T-helper 17 cell (primary cell): Measurements from ENCODE around the gene SLC25A6. TPM values are rescaled to one million over a fixed set of nuclear protein-coding genes. Genes with fewer than 3 reads are reported as not detected.
"Not testable (repeated sequence)": the region's sequence is repeated elsewhere in the genome, so short reads cannot be mapped to it uniquely, and the experiment has no call there.

Experiments
- ATAC-seq: fragments of 150-1000 bp; cut with Tn5 transposase; 2 replicates; pipeline ENCODE4 v1.10.0; 2021; ENCODE audit warnings: mild to moderate bottlenecking, moderate library complexity
- DNase-seq, 3 donors: peaks; one replicate each; pipeline versions ENCODE4 v3.0.0 to v3.0.0-alpha.2; 2020 to 2021
- H3K9me3 ChIP-seq: one replicate; pipeline ENCODE4 v1.7.0; 2013; ENCODE audit warnings: low read length, mild to moderate bottlenecking; ENCODE audit not compliant: control insufficient read depth, poor library complexity, severe bottlenecking
- H3K27ac Mint-ChIP-seq: one replicate; pipeline ENCODE4 v1.8.0; 2022; ENCODE audit warnings: mild to moderate bottlenecking, moderate library complexity, mixed read lengths
- H3K27me3 Mint-ChIP-seq: one replicate; pipeline ENCODE4 v1.8.0; 2022; ENCODE audit warnings: mixed read lengths
- H3K36me3 Mint-ChIP-seq: one replicate; pipeline ENCODE4 v1.8.0; 2022; ENCODE audit warnings: low read depth, mixed read lengths
- H3K4me1 Mint-ChIP-seq: one replicate; pipeline ENCODE4 v1.8.0; 2022; ENCODE audit warnings: mild to moderate bottlenecking, mixed read lengths
- H3K4me3 Mint-ChIP-seq: one replicate; pipeline ENCODE4 v1.8.0; 2022; ENCODE audit warnings: mild to moderate bottlenecking, moderate library complexity, mixed read lengths
- total RNA-seq, 4 donors: library from RNA in 2 of 4; stranded (reverse) in 2 of 4; gene quantifications; one replicate each; pipeline ENCODE4 v1.2.3 and lab custom pipeline; 2022 to 2026

SLC25A6 gene
- total RNA-seq, 2 donors from 2014 or later, result 314 to 329 TPM

GRCh38 chrX:1420371-1420770, 28.5 kb upstream of the SLC25A6 start:
- no peak overlapping the region for H3K4me3 Mint-ChIP-seq
- H3K27ac Mint-ChIP-seq, result peak overlapping the region; percentile 0
- DNase-seq (no peak), ATAC-seq (no peak)
- H3K4me1 Mint-ChIP-seq, result no peaks in the 10 kb centered on the region
- no peaks in the 10 kb centered on the region for H3K27me3 Mint-ChIP-seq
- H3K36me3 Mint-ChIP-seq, result peaks cover 13% of the 10 kb centered on the region
- peaks cover 5% of the 10 kb centered on the region for H3K9me3 ChIP-seq

- Mint-ChIP-seq H3K27ac (peak overlapping the region; percentile 0), H3K4me3 (no peak overlapping the region), H3K4me1 (no peaks in the 10 kb centered on the region), H3K27me3 (no peaks in the 10 kb centered on the region), H3K36me3 (peaks cover 11% of the 10 kb centered on the region)
- H3K9me3 ChIP-seq, result peaks cover 5% of the 10 kb centered on the region
- ATAC-seq (no peak), DNase-seq (no peak)
Observed at GRCh38 chrX:1419545-1420355, 27.8 kb upstream of the SLC25A6 start.

- DNase-seq, result no peak
- Mint-ChIP-seq H3K36me3 (peaks cover 12% of the 10 kb centered on the region), H3K27ac (no peak overlapping the region), H3K4me1 (peaks cover 2% of the 10 kb centered on the region), H3K4me3 (no peak overlapping the region), H3K27me3 (no peaks in the 10 kb centered on the region)
- no peak for ATAC-seq
- peaks cover 5% of the 10 kb centered on the region for H3K9me3 ChIP-seq
Observed at GRCh38 chrX:1418901-1419544, 27.1 kb upstream of the SLC25A6 start.

- Mint-ChIP-seq H3K27ac (no peak overlapping the region), H3K4me1 (peaks cover 4% of the 10 kb centered on the region), H3K4me3 (no peak overlapping the region), H3K27me3 (no peaks in the 10 kb centered on the region), H3K36me3 (peaks cover 9% of the 10 kb centered on the region)
- H3K9me3 ChIP-seq, result peaks cover 5% of the 10 kb centered on the region
- DNase-seq (no peak), ATAC-seq (no peak)
Observed at GRCh38 chrX:1417921-1418771, 26.2 kb upstream of the SLC25A6 start.

- no peak for ATAC-seq
- Mint-ChIP-seq H3K4me1 (peaks cover 4% of the 10 kb centered on the region), H3K4me3 (no peak overlapping the region), H3K27ac (no peak overlapping the region), H3K36me3 (peaks cover 12% of the 10 kb centered on the region), H3K27me3 (no peaks in the 10 kb centered on the region)
- peaks cover 5% of the 10 kb centered on the region for H3K9me3 ChIP-seq
- no peak for DNase-seq
Observed at GRCh38 chrX:1416965-1417760, 25.2 kb upstream of the SLC25A6 start.

- Mint-ChIP-seq H3K4me3 (no peak overlapping the region), H3K36me3 (peaks cover 12% of the 10 kb centered on the region), H3K27me3 (no peaks in the 10 kb centered on the region), H3K27ac (no peak overlapping the region), H3K4me1 (peaks cover 4% of the 10 kb centered on the region)
- no peaks in the 10 kb centered on the region for H3K9me3 ChIP-seq
- DNase-seq (no peak), ATAC-seq (no peak)
Observed at GRCh38 chrX:1416327-1416784, 24.4 kb upstream of the SLC25A6 start.

- Mint-ChIP-seq H3K36me3 (peaks cover 7% of the 10 kb centered on the region), H3K27me3 (no peaks in the 10 kb centered on the region), H3K4me1 (peaks cover 4% of the 10 kb centered on the region), H3K27ac (no peak overlapping the region), H3K4me3 (no peak overlapping the region)
- DNase-seq, result no peak
- no peak for ATAC-seq
- no peaks in the 10 kb centered on the region for H3K9me3 ChIP-seq
Observed at GRCh38 chrX:1412551-1413161, 20.7 kb upstream of the SLC25A6 start.

- Mint-ChIP-seq H3K4me3 (no peak overlapping the region), H3K36me3 (peaks cover 7% of the 10 kb centered on the region), H3K27me3 (no peaks in the 10 kb centered on the region), H3K4me1 (peaks cover 4% of the 10 kb centered on the region), H3K27ac (no peak overlapping the region)
- ATAC-seq, result no peak
- DNase-seq, result no peak
- no peaks in the 10 kb centered on the region for H3K9me3 ChIP-seq
Observed at GRCh38 chrX:1411326-1411725, 19.4 kb upstream of the SLC25A6 start.

GRCh38 chrX:1407035-1407434, 15.1 kb upstream of the SLC25A6 start:
- ATAC-seq, result no peak
- DNase-seq, result no peak
- no peak overlapping the region for H3K4me3 Mint-ChIP-seq
- no peaks in the 10 kb centered on the region for H3K4me1 Mint-ChIP-seq
- H3K27ac Mint-ChIP-seq, result no peak overlapping the region
- H3K9me3 ChIP-seq, result no peaks in the 10 kb centered on the region
- no peaks in the 10 kb centered on the region for H3K36me3 Mint-ChIP-seq
- no peaks in the 10 kb centered on the region for H3K27me3 Mint-ChIP-seq

GRCh38 chrX:1405769-1406168, 13.9 kb upstream of the SLC25A6 start:
- not testable (repeated sequence) for H3K9me3 ChIP-seq, H3K27ac Mint-ChIP-seq, ATAC-seq, DNase-seq, H3K4me1 Mint-ChIP-seq, H3K36me3 Mint-ChIP-seq, H3K4me3 Mint-ChIP-seq, H3K27me3 Mint-ChIP-seq

GRCh38 chrX:1403867-1404266, 12.0 kb upstream of the SLC25A6 start:
- H3K36me3 Mint-ChIP-seq, ATAC-seq, H3K9me3 ChIP-seq, H3K27ac Mint-ChIP-seq, H3K27me3 Mint-ChIP-seq, H3K4me3 Mint-ChIP-seq, DNase-seq, H3K4me1 Mint-ChIP-seq: not testable (repeated sequence)

- no peaks in the 10 kb centered on the region for H3K4me1 Mint-ChIP-seq
- DNase-seq, result no peak
- H3K27ac Mint-ChIP-seq, result no peak overlapping the region
- H3K36me3 Mint-ChIP-seq, result no peaks in the 10 kb centered on the region
- H3K27me3 Mint-ChIP-seq, result no peaks in the 10 kb centered on the region
- H3K4me3 Mint-ChIP-seq, result no peak overlapping the region
- no peaks in the 10 kb centered on the region for H3K9me3 ChIP-seq
- no peak for ATAC-seq
Observed at GRCh38 chrX:1403228-1403627, 11.3 kb upstream of the SLC25A6 start.
